GM13977 (cell line): ENCODE measurements around the gene ATXN1.
A peak's percentile ranks its signal among the peaks of the same experiment; 100 is the strongest.

Experiments
- DNase-seq: peaks from one replicate; pipeline ENCODE4 v3.0.0; 2012; ENCODE audit warnings: low spot score
- CTCF ChIP-seq: IDR thresholded peaks from 2 replicates; pipeline ENCODE4 v1.5.1; 2012; ENCODE audit warnings: mild to moderate bottlenecking, control low read depth; ENCODE audit not compliant: insufficient read depth; ENCODE audit errors: extremely low read depth, missing control alignments
- in situ Hi-C: fragments of 300-500 bp; cut with MboI; formaldehyde crosslinking; loops from one replicate; pipeline ENCODE4 v1.12.0; 2022; ENCODE audit warnings: low sequenced_read_pairs, low pct_unique_long_range_greater_than_20kb, mixed read lengths, inconsistent platforms; ENCODE audit not compliant: unreplicated experiment

The ATXN1 gene

GRCh38 chr6:16660157-16660497 lies 101.1 kb downstream of the ATXN1 start:
- DNase-seq: no peak
- in situ Hi-C loops: no loop called here
- no peak for TF ChIP-seq CTCF

- no peak for TF ChIP-seq CTCF
- DNase-seq: no peak
Measured at GRCh38 chr6:16659466-16660156, 101.6 kb downstream of the ATXN1 start.

GRCh38 chr6:16658348-16659034 lies 102.8 kb downstream of the ATXN1 start:
- TF ChIP-seq CTCF: no peak
- no peak for DNase-seq
- in situ Hi-C loops: no loop called here

More at GRCh38 chr6:16659466-16660156, 101.6 kb downstream of the ATXN1 start:
- in situ Hi-C loops: no loop called here

GRCh38 chr6:16657768-16658167 lies 103.5 kb downstream of the ATXN1 start:
- TF ChIP-seq CTCF: no peak
- peak; percentile 35 for DNase-seq
- in situ Hi-C loops: no loop called here

GRCh38 chr6:16656451-16656850 lies 104.8 kb downstream of the ATXN1 start:
- TF ChIP-seq CTCF: no peak
- DNase-seq: no peak
- in situ Hi-C loops: no loop called here

- DNase-seq: no peak
- TF ChIP-seq CTCF: no peak
- in situ Hi-C loops: no loop called here
Measured at GRCh38 chr6:16654701-16655100, 106.6 kb downstream of the ATXN1 start.

GRCh38 chr6:16653226-16653625 lies 108.0 kb downstream of the ATXN1 start:
- no peak for TF ChIP-seq CTCF
- DNase-seq: no peak
- in situ Hi-C loops: no loop called here
